GM21367 (cell line): ENCODE measurements around the gene HEPACAM.

Source experiments
- ATAC-seq: cut with Tn5 transposase; IDR thresholded peaks from one replicate; pipeline ENCODE4 v1.9.1; 2021; ENCODE audit not compliant: unreplicated experiment

HEPACAM gene

DNA sequence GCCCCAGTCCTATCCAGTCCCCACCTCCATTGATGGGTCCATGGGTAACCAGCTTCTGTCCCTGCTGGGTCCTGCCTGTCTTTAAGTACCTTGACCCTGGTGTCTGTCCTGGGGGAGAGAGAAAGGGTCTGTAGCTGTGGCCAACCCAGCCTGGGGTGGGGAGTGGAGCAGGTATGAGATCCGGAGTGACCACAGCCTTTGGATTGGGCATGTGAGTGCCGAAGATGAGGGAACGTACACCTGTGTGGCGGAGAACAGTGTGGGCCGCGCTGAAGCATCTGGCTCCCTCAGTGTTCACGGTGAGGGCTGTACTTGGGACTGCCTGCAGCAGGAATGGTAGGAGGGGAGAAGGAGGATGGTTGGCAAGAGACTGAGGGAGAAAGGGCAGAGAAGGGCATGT lies 65.4 kb downstream of the HEPACAM start:
- ATAC-seq = no peak

DNA sequence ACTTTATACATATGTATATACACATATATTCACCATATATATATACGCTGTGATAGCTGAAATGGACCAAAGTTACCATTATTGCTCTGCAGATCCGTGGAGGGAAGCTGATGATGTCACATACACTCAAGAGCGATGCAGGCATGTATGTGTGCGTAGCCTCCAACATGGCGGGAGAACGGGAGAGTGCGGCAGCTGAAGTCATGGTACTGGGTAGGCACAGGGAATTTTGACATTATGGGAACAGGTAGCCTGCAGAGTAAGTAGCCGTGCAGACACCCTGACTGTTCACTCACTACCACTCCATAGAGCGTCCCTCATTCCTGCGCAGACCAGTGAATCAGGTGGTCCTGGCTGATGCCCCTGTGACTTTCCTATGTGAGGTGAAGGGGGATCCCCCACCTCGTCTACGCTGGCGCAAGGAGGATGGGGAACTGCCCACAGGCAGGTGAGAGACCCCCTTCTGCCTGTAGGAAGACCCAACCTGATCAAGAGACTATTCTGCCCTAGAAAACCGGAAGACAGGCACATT lies 65.9 kb downstream of the HEPACAM start:
- no peak for ATAC-seq

DNA sequence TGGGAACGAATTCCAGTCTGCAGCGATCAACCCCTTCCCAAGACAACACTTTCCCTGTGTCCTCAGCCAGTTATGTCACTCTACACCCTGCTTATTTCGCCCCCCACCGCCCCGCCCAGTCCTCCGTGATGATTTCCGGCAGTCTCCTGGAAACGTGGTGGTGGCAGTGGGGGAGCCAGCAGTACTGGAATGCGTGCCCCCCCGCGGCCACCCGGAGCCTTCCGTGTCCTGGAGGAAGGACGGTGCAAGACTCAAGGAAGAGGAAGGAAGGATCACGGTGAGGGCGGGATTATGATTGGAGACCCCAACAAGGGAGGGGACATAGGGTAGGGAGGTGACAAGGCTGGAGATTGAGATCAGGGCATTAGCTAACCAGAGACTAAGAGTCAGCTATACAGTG lies 66.5 kb downstream of the HEPACAM start:
- ATAC-seq = no peak
